Measurements from ENCODE around the gene TNFSF9. TPM values are rescaled to one million over a fixed set of nuclear protein-coding genes. Genes with fewer than 3 reads are reported as not detected.

The TNFSF9 gene
- total RNA-seq, 2 donors from 2014 or later: 3.4 to 6.3 TPM

- H3K27ac Mint-ChIP-seq: peak overlapping the region; percentile 47
- ATAC-seq (replicated peaks in 1 of 2) (peak; percentile 58 to 69), DNase-seq (peak; percentile 78 to 81)
- H3K4me1 Mint-ChIP-seq (ENCODE audit: low read depth): peaks cover 47% of the 10 kb centered on the region
- H3K9me3 Mint-ChIP-seq: no peaks in the 10 kb centered on the region
- no peaks in the 10 kb centered on the region for H3K36me3 Mint-ChIP-seq (ENCODE audit: insufficient read depth in 2 of 2)
- H3K4me3 Mint-ChIP-seq: peak overlapping the region; percentile 90 to 98
- no peaks in the 10 kb centered on the region for H3K27me3 Mint-ChIP-seq (ENCODE audit: low read depth)
Measured at GRCh38 chr19:6516018-6516658, 14.7 kb upstream of the TNFSF9 start.

GRCh38 chr19:6516659-6517291 is 14.1 kb upstream of the TNFSF9 start:
- Mint-ChIP-seq H3K27me3 (ENCODE audit: low read depth) (no peaks in the 10 kb centered on the region), H3K4me1 (ENCODE audit: low read depth) (peaks cover 49% of the 10 kb centered on the region), H3K27ac (peak overlapping the region; percentile 39), H3K4me3 (peak overlapping the region; percentile 90 to 98), H3K9me3 (no peaks in the 10 kb centered on the region), H3K36me3 (ENCODE audit: insufficient read depth in 2 of 2) (no peaks in the 10 kb centered on the region)
- ATAC-seq (replicated peaks in 1 of 2) (peak; percentile 80 to 85), DNase-seq (peak; percentile 94 to 96)

GRCh38 chr19:6518145-6518911 is 12.5 kb upstream of the TNFSF9 start:
- peak; percentile 38 to 41 for ATAC-seq (replicated peaks in 1 of 2)
- H3K9me3 Mint-ChIP-seq: no peaks in the 10 kb centered on the region
- no peaks in the 10 kb centered on the region for H3K36me3 Mint-ChIP-seq (ENCODE audit: insufficient read depth in 2 of 2)
- peak; percentile 53 to 67 for DNase-seq
- peaks cover 58% of the 10 kb centered on the region for H3K4me1 Mint-ChIP-seq (ENCODE audit: low read depth)
- H3K4me3 Mint-ChIP-seq: peak overlapping the region; percentile 61 to 80
- H3K27me3 Mint-ChIP-seq (ENCODE audit: low read depth): no peaks in the 10 kb centered on the region
- peak overlapping the region; percentile 45 for H3K27ac Mint-ChIP-seq

GRCh38 chr19:6519289-6519688 is 11.5 kb upstream of the TNFSF9 start:
- no peak for DNase-seq
- peak; percentile 12 to 21 for ATAC-seq (replicated peaks in 1 of 2)
- Mint-ChIP-seq H3K4me3 (peak overlapping the region; percentile 80 to 81), H3K4me1 (ENCODE audit: low read depth) (peaks cover 58% of the 10 kb centered on the region), H3K27me3 (ENCODE audit: low read depth) (no peaks in the 10 kb centered on the region), H3K9me3 (no peaks in the 10 kb centered on the region), H3K27ac (peak overlapping the region; percentile 59), H3K36me3 (ENCODE audit: insufficient read depth in 2 of 2) (no peaks in the 10 kb centered on the region)

- DNase-seq (peak; percentile 55 to 71), ATAC-seq (replicated peaks in 1 of 2) (peak; percentile 37 to 76)
- Mint-ChIP-seq H3K4me1 (ENCODE audit: low read depth) (peaks cover 44% of the 10 kb centered on the region), H3K27ac (peak overlapping the region; percentile 6), H3K27me3 (ENCODE audit: low read depth) (no peaks in the 10 kb centered on the region), H3K36me3 (ENCODE audit: insufficient read depth in 2 of 2) (no peaks in the 10 kb centered on the region), H3K9me3 (no peaks in the 10 kb centered on the region), H3K4me3 (peak overlapping the region in 1 of 2 donors; percentile 50)
Measured at GRCh38 chr19:6521718-6522646, 8.8 kb upstream of the TNFSF9 start.

GRCh38 chr19:6522712-6523111 is 8.1 kb upstream of the TNFSF9 start:
- no peak overlapping the region for H3K4me3 Mint-ChIP-seq
- peaks cover 36% of the 10 kb centered on the region for H3K4me1 Mint-ChIP-seq (ENCODE audit: low read depth)
- no peaks in the 10 kb centered on the region for H3K9me3 Mint-ChIP-seq
- H3K27ac Mint-ChIP-seq: no peak overlapping the region
- ATAC-seq (replicated peaks in 1 of 2) (no peak), DNase-seq (no peak)
- no peaks in the 10 kb centered on the region for H3K27me3 Mint-ChIP-seq (ENCODE audit: low read depth)
- no peaks in the 10 kb centered on the region for H3K36me3 Mint-ChIP-seq (ENCODE audit: insufficient read depth in 2 of 2)

- Mint-ChIP-seq H3K4me3 (no peak overlapping the region), H3K4me1 (ENCODE audit: low read depth) (peaks cover 23% of the 10 kb centered on the region), H3K9me3 (no peaks in the 10 kb centered on the region), H3K27me3 (ENCODE audit: low read depth) (peaks cover 3% of the 10 kb centered on the region), H3K36me3 (ENCODE audit: insufficient read depth in 2 of 2) (no peaks in the 10 kb centered on the region), H3K27ac (no peak overlapping the region)
- no peak for DNase-seq
- no peak for ATAC-seq (replicated peaks in 1 of 2)
Measured at GRCh38 chr19:6524311-6524710, 6.5 kb upstream of the TNFSF9 start.

GRCh38 chr19:6527893-6528543 is 2.8 kb upstream of the TNFSF9 start:
- no peak for ATAC-seq (replicated peaks in 1 of 2)
- H3K27me3 Mint-ChIP-seq (ENCODE audit: low read depth): peaks cover 34% of the 10 kb centered on the region
- no peak for DNase-seq
- no peak overlapping the region for H3K4me3 Mint-ChIP-seq
- peaks cover 2 to 9% of the 10 kb centered on the region in 2 donors for H3K36me3 Mint-ChIP-seq (ENCODE audit: insufficient read depth in 2 of 2)
- no peaks in the 10 kb centered on the region for H3K9me3 Mint-ChIP-seq
- H3K4me1 Mint-ChIP-seq (ENCODE audit: low read depth): peaks cover 35% of the 10 kb centered on the region
- peak overlapping the region; percentile 2 for H3K27ac Mint-ChIP-seq

- peaks cover 36% of the 10 kb centered on the region for H3K27me3 Mint-ChIP-seq (ENCODE audit: low read depth)
- no peak overlapping the region for H3K4me3 Mint-ChIP-seq
- H3K36me3 Mint-ChIP-seq (ENCODE audit: insufficient read depth in 2 of 2): peaks cover 2 to 9% of the 10 kb centered on the region in 2 donors
Measured at GRCh38 chr19:6528544-6529121, 2.2 kb upstream of the TNFSF9 start.

GRCh38 chr19:6529351-6529750 is 1.5 kb upstream of the TNFSF9 start:
- peaks cover 36% of the 10 kb centered on the region for H3K4me1 Mint-ChIP-seq (ENCODE audit: low read depth)
- peaks cover 2 to 9% of the 10 kb centered on the region in 2 donors for H3K36me3 Mint-ChIP-seq (ENCODE audit: insufficient read depth in 2 of 2)
- no peak for ATAC-seq (replicated peaks in 1 of 2)
- no peak overlapping the region for H3K27ac Mint-ChIP-seq
- H3K27me3 Mint-ChIP-seq (ENCODE audit: low read depth): peaks cover 43% of the 10 kb centered on the region
- DNase-seq: no peak
- peak overlapping the region in 1 of 2 donors; percentile 82 for H3K4me3 Mint-ChIP-seq
- H3K9me3 Mint-ChIP-seq: no peaks in the 10 kb centered on the region

More at GRCh38 chr19:6528544-6529121, 2.2 kb upstream of the TNFSF9 start:
- H3K4me1 Mint-ChIP-seq (ENCODE audit: low read depth): peaks cover 36% of the 10 kb centered on the region
- DNase-seq (no peak), ATAC-seq (replicated peaks in 1 of 2) (no peak)
- no peak overlapping the region for H3K27ac Mint-ChIP-seq
- H3K9me3 Mint-ChIP-seq: no peaks in the 10 kb centered on the region

GRCh38 chr19:6529937-6530385 is 865 bp upstream of the TNFSF9 start:
- H3K27me3 Mint-ChIP-seq (ENCODE audit: low read depth): peaks cover 45% of the 10 kb centered on the region

More at GRCh38 chr19:6529937-6530385, 865 bp upstream of the TNFSF9 start:
- Mint-ChIP-seq H3K9me3 (no peaks in the 10 kb centered on the region), H3K4me1 (ENCODE audit: low read depth) (peaks cover 36% of the 10 kb centered on the region), H3K36me3 (ENCODE audit: insufficient read depth in 2 of 2) (peaks cover 2 to 9% of the 10 kb centered on the region in 2 donors), H3K27ac (peak overlapping the region; percentile 5), H3K4me3 (peak overlapping the region; percentile 82 to 85)
- ATAC-seq (replicated peaks in 1 of 2) (no peak), DNase-seq (no peak)

Measured in activated T-cell treated with anti-CD3 and anti-CD28 coated beads, Interleukin-2, amount 50 U/mL, for 72 hours (primary cell).